Mesenchymal stem cell (in vitro differentiated cells and primary cell): ENCODE results near the gene ZG16B. TPM values are rescaled to one million over a fixed set of nuclear protein-coding genes. Genes with fewer than 3 reads are reported as not detected.

Source experiments
- small RNA-seq: library from polyadenylated mRNA; stranded (forward); fragments of <200 nt; extraction: miRNeasy Mini kit (QIAGEN cat#:217004); gene quantifications from one replicate; pipeline ENCODE3, GENCODE V24; 2013; ENCODE audit warnings: low read depth

The ZG16B gene

Small RNA genes within 50 kb of the gene (small RNA-seq; reads per million reads assigned to genes)
- gene SNORA3C: not detected
